GM21526 (cell line): ENCODE measurements around the gene GRAMD4.

Source experiments
- ATAC-seq: cut with Tn5 transposase; IDR thresholded peaks from one replicate; pipeline ENCODE4 v1.9.1; 2021; ENCODE audit warnings: moderate library complexity; ENCODE audit not compliant: unreplicated experiment, low FRiP score

GRAMD4 gene, protein sequence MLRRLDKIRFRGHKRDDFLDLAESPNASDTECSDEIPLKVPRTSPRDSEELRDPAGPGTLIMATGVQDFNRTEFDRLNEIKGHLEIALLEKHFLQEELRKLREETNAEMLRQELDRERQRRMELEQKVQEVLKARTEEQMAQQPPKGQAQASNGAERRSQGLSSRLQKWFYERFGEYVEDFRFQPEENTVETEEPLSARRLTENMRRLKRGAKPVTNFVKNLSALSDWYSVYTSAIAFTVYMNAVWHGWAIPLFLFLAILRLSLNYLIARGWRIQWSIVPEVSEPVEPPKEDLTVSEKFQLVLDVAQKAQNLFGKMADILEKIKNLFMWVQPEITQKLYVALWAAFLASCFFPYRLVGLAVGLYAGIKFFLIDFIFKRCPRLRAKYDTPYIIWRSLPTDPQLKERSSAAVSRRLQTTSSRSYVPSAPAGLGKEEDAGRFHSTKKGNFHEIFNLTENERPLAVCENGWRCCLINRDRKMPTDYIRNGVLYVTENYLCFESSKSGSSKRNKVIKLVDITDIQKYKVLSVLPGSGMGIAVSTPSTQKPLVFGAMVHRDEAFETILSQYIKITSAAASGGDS

DNA sequence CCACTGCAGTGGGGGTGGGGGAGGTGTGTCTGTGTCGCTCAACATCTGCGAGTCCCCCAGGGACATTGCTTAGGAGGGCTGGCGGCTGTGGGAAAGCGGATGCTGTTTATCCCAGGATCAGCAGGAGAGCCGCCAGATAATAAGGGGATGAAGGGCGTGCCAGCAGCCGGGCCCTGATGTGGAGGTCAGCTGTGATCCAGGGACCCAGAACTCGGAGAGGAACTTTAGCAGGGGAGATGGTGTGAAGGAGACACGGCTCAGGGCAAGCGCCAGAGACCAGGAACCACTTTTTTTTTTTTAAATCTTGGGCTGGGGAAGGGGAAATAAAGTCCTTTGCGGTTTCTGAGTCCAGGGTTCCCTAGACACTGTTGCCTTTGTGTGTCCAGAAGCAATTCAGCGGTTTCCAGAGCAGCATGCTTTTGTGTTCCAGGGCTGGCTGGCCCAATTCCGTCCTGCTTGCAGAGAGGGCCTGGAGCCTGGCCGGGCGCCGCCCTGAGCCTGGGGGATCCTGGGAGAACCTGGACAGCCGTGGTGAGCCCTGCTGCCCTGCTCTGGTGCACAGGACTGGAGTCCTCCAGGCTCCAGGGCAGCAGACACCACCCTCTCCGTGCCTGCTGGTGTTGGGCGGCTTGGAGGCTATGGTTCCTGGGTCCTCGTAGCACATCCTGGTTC is at the start of gene GRAMD4:
TSS of gene GRAMD4 (plus strand) at position 557 of the 672 bp plus-strand sequence. CDS start 6,414 bp downstream, outside the sequence.
- no peak for ATAC-seq

DNA sequence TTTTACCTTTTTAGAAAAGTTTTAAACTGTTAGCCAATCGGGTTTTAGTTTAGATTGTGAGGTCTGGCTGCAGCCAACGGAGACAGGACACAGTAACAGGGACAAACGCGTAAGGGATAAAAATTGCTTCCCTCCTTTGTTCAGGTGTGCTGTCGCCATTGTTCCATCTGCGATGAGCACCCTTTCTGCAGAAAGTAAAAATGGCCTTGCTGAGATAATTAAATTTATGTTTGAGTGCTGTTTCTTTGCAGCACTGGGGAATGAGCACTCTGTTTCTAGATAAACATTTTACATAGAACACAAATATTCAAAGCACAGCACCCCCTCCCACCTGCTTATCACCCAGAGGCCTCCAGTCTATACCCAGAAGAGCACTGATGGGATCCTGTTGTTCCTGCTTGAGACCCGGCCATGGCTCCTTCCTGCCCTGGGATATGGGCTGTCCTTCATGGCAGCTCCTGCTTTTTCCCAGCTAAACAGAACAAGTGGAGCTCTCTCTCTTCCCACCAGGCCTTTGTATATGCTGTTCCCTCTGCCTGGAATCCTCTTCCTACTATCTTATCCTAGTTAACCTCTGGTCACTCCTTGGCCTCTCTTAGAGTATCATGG is 48.4 kb upstream of the GRAMD4 start:
- no peak for ATAC-seq

DNA sequence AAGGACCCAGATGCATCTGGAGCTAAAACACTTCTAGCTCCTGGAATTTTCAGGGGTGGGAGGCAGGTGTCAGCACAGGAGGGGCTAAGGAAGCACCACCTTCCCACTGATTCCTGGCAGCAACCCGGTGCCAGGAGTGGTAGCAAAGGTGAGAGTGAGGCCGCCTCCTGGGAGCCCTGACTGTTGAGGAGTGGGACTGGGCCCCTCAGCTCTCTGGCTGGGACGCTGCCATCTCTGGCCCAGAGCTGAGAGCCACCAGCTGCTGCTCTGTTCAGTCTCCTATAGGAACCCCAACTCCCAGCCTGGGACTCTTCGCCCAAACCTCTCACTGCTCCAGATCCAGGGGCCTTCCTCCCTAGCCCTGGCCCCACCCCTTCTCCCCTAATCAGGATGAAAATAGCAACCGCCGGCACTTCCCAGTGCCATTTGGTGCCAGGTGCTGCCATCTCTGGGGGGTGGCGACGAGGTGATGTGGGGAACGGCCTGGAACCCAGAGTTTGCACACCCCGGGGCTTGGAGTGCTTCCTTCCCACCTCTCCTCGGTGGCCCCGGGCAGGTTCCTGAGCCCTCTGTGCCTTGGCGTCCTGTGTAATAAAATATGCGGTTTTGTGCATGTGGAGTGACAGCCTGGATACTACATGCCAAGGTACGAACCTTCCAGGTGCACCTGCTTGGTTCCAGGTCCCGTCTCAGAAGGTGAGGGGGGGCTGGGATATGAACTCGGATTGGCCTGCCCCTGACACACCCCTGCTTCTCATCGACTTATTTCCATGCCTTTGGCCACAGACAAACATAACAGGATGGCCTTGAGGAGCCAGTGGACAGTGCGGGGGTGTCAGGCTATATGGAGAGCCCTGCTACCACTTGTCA is 47.0 kb upstream of the GRAMD4 start:
- ATAC-seq: no peak

DNA sequence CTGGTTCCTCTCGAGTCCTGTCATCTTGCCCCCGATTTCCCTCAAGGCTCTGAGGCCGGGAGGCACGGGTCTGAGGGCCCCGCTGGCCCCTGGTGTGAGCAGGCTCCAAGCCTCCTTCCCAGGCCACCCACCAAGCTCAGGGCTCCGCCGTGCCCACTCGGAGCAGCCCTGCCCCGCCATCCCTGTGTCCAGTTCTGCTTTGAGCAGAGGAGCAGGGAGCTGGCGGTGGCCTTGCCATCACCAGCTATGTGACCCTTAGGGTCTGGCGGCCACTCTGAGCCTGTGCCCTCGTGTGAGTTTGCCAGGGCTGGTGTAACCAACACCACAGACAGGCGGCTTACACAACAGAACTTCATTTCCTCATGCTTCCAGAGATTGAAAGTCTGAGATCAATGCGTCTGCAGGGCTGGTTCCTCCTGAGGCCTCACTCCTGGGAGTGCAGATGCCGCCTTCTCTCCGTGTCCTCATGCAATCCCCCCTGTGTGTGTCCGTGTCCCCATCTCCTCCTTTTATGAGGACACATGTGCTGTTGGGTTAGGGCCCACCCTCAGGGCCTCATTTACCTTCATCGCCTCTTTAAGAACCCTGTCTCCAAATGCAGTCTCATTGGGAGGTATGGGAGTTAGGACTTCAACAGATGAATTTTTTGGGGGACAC is 46.3 kb upstream of the GRAMD4 start:
- no peak for ATAC-seq

DNA sequence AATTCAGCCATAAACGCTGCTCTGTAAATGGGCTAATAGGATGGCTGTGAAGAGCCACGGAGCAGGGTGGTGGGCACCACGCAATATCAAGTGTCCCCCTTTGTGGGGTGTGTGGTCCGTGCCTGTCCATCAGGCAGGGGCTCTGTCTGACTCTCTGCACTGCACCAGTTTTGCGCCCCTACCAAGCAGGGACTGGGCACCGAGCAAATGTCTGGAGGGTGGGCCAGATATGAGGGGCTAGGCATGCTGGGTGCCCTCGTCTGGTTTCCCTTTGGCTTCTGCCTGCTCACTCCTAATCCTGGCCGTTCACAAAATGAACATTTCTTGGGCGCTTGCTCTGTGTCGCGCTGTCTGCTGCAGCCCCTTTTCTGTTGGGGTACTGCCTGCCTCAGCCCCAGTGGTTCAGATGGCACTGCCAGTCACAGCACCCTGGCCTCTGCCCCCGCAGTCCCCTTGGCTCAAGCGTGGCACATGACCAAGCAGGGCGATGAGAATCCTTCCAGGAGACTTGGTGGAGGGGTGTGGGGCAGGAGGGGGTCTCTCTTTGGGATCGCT is 45.7 kb upstream of the GRAMD4 start:
- ATAC-seq: no peak

DNA sequence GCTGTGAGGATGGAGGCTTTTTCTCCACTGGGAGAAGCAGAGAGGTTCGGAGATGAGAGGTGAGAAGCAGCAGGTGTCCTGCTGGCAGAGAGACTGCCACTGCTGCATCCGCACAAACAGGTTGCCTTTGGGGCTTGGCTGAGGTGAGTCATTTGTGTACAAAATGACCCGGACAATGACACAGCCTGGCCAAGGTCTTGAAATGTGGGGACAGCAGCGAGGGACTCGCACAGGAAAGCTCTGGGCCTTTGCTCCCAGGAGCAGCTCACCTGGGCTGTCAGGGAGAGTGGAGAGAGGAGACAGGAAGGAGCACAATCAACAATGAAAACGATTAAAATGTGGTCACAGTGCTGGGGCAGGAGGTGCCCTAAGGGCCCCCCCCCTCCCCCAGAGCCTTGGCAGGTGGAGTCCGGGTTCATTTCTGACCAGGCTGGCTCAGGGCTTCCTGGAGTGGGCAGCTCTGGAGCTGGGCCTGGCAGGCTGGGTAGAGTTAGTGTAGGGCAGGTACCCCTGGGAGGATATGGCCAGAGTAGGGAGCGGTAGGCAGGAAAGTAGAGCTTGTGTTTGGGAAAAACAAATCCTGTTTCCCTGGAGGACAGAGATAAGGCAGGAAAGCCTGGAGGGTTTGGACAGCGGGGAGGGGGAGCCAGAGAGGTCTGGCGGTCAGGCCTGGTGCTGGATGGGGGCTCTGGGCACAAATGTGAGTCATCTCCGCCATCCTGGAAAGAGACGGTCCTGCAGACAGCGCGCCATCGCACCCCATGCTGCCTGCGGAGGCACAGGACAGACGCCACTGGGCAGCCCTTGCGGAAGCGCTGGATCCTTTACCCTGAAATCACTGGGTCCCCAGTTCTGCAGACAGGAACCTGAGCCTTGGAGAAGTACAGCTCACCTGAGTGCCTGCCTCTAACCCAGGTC is 44.9 kb upstream of the GRAMD4 start:
- ATAC-seq: no peak

DNA sequence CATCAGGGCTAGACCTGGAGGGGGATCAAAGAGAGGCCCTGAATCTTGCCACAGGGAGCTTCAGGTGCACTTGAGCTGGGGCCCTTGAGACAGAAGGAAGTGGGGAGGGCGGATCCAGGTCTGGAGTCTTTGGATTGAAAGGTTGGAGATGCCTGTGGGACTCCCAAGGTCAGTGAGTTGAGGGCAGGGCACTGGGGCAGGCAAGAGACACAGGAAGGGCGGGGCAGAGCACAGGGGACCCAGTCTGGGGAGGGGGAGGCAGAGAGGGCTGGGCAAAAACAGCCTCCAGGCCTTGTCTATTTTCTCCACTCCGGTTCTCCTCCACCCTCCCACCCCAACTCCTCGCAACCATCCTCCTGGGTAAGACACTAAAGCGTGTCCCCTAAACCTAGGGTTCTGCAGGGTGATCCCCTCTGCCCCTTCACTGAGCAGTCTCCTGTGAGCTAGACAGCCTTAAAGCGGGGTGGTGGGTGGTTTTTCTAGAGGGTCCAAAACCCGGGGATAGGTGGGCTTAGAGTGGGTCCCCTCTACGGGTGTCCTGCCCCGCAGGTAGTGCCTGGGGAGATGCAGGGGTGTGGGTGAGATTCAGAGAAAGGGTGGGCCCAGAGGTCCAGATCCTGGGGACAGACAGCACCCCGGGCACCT is 44.2 kb upstream of the GRAMD4 start:
- ATAC-seq: no peak

DNA sequence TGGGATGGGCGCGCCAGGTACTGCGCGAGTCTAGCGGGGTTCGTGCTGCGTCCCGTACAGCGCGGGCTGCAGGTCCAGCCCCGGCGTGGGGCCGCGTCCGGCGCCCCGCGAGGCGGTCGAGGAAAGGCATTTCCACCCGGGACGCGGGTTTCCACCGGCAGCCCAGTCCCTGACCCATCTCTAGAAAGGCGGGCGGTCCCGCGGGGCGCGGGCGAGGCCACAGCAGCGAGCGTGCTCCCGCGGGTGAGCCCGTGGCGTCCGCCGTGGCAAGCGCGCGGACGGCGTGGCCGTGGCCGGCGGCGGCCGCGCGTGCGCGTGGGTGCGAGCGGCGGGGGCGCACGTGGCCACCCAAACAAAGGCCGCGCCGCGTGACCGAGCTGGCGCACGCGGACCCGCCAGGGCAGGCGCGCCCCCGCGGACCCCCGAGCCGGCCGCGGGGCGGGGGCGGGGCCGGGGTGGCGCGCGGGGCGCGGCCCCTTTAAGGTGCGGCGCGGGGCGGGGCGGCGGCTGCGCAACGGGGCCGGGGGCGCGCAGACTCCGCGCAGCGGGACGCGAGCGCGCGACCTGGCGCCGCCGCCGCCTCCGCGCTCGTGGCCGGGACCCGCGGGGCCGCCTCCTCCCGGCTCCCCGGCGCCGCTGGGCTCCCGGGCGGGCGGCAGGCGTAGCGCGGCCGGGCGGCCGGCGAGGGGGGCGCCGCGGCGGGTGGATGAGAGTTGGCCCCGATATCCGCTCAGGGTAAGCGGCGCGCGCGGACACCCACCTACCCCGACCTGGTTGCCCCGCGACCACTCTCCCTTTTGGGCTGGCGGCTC is 43.4 kb upstream of the GRAMD4 start:
- no peak for ATAC-seq

DNA sequence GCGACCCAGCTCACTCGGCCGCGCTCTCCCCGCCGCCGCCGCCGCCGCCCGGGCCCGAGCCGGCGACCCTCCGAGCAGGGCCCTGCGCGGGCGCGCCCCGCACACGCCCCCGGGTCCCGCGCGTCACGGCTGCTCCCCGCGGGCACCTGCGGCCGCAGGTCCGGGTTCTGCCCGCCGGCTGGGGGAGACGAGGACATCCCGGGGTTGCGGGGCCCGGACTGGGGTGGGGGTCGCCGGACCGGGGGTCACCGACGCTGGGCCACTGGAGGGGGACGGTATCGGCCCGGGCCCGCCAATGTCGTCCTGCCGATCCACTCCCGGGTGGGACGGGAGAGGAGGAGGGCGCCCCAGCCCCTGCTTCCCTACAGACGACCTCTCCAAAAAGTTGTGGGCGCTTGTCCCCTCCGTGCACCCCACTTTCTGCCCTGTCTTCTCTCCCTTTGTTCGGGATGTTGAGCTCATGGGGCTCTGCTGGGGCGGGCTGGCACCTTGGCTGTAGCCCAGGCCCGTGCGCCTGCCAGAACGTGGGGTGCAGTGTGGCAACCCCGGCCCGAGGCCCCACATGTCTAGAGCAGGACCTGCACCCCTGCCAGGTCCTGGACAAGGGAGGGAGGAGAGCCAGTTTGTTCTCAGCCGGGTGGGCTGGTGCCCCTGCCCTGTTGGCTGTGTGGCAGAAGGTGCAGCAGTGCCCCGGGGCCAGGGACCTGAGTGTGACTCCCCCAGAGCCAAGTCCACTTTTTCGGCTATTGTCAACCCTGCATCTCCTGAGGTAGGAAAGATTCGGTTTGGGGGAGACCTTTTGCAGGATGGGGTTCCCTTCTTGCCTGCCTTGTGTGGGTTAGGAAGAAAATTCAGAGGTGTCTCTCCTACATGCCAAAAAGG is 42.6 kb upstream of the GRAMD4 start:
- ATAC-seq: no peak

DNA sequence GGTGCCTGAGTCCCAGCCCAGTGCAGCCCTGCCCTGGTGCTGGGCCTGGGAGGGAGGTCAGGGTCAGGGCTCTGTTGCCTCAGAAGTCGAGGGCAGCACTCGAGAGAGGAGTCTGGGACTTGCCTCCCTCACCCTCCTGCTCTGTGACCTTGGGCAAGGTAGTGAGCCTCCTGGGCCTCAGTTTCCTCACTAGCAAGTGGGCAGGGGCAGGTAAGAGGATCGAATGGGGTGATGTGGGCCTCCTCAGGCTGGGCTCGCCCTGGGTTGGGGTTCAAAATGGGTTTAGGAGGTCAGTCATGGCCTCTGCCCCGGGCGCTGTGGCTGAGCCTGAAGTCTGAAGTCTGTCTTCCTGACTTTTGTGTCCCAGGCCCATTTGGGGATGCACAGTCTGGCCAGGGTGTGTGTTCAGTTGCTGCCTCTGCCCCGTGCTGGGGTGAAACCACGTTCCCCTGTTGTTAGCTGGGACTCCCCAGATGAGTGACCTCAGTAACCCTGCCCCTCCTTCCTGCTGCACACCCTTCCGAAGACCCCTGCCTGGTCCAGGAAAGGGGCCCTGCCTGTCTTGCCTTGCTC is 41.8 kb upstream of the GRAMD4 start:
- no peak for ATAC-seq

DNA sequence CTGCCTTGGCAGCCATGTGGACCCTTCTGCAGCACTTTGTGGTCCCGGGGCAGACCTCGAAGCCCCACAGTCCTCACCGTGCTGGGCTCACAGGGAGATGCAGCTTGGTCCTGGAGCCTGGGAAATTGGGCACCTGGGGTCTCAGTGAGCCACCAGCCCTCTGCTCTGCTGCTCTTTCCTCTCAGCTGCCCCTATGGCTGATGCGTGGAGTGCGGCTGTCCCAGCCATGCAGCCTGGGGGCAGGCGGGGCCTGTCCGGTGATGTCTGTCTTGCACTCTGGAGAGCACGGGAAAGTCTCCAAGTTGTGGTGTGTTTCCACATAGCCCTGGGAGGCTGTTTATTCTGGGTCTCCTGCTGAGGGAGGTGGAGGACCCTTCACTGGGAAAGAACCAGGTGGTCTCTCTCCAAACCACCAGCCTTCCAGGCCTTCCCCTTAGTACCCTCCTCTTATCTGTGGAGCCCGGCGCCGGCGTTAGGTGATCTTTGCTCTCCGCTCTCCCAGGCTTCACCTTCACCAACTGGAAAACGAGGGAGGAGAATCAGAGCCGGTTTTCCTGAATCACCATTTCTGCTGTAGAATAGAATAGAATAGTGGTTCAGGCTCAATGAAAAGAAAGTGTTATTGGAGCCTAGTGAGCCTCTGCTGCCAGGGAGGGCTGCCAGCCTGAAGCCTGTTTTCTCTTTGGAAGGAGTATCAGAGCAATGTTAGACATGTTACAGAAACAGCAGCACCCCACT is 41.2 kb upstream of the GRAMD4 start:
- ATAC-seq: no peak

DNA sequence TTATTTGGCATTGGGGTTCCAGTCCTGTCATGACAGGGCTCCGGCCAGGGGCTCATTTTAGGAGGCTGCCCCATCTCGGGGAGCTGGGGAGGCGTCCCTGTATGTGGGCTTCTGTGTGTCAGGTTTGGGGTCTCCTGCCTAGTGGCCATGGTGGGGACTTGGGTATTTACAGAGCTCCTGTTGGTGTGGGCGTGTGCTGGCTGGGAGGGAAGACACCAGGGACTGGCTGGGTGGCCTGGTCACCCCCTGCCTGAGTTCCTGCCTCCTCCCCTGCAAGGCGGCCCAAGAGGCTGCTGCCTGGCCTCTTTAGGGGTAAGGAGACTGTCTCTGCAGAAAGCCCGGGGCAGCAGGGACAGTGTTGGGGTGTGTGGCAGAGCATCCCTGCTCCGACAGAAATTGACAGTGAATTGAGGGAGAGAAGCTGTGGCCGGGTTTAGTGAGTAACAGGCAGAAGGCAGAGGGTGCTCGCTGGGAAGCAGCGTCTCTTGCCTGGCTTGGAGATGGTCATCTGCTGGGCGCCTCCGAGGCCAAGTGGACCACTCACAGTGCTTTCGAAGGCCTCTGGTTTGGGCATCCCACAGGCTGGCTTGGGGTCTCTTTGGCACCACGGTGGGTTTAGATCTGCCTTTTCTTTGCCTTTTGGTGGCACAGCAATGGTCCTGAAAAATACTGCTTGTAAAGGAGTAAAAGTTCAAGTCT is 40.3 kb upstream of the GRAMD4 start:
- no peak for ATAC-seq

DNA sequence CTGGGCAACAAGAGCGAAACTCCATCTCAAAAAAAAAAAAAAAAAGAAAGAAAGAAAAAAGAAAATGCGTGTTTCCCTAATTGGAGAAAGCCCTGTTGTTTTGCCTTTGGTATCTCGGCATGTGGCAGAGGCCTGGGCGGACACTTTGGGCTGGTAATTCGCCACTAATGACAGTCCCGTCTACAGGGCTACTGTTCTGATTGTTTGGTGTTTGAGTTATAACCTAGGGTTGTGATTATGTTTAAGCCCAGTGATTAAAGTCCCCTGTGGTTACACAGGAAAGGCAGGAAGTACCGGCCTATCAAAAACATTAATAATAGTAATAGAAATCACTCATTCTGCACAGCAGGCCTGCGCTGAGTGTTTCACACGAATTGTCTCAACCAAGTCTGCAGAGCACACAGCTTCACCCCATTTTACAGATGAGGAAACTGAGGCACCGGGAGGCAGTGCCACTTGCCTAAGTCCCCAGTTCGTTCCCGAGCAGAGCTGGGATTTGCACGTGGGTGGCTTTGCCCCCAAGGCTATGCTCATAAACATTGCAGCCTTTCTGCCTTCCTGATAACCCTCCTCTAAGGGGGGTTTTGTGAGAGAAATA is 39.1 kb upstream of the GRAMD4 start:
- no peak for ATAC-seq

DNA sequence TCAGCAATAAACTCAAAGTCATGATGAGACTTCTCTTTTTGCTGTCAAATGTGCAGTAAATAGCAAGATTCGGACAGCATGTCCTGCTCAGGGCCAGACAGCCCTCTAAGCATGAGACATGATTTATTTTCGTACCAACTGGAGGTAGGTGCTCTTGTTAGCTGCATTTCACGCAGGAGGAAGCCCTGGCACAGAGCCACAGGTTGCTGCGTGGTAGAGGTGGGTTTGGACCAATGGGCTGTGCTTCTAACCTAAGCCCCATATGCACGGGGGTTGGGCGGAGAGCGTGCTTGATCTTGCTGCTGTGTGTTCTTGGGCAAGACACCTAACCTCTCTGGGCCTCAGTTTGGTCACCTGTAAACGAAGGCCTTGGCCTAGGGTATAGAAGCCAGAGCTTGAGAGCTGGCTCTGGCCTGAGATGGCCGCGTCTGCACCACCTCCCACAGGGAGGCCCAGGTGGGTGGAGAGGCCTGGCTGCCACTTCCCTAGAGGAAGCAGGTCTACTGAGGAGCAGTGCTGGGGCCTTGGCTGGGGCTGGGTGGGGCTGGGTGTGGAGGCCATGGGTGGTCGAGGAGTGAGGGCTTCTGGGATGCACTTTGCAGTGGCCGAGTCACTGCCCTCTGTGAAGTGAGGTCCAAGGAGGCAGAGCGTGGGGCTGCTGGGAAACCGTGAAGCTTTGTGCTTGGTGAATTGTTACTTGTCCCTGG is 38.5 kb upstream of the GRAMD4 start:
- no peak for ATAC-seq
